GM18870 (cell line): ENCODE measurements around the gene DYRK1A.

ENCODE experiments used
- ATAC-seq: cut with Tn5 transposase; IDR thresholded peaks from one replicate; pipeline ENCODE4 v1.9.1; 2021; ENCODE audit warnings: moderate library complexity; ENCODE audit not compliant: unreplicated experiment

DYRK1A gene

GRCh38 chr21:37384416-37384815 lies 17.8 kb downstream of the DYRK1A start:
- ATAC-seq = no peak

- ATAC-seq = no peak
These were observed 18.7 kb downstream of the DYRK1A start for GRCh38 chr21:37385179-37385765.

- no peak for ATAC-seq
These were observed 19.6 kb downstream of the DYRK1A start for GRCh38 chr21:37386151-37386550.

GRCh38 chr21:37389456-37389855 lies 22.9 kb downstream of the DYRK1A start:
- no peak for ATAC-seq

GRCh38 chr21:37391666-37392065 lies 25.1 kb downstream of the DYRK1A start:
- no peak for ATAC-seq

GRCh38 chr21:37392441-37392840 lies 25.9 kb downstream of the DYRK1A start:
- no peak for ATAC-seq

- ATAC-seq = no peak
These were observed 26.5 kb downstream of the DYRK1A start for GRCh38 chr21:37393030-37393429.

- ATAC-seq = no peak
These were observed 27.2 kb downstream of the DYRK1A start for GRCh38 chr21:37393786-37394185.

- ATAC-seq = no peak
These were observed 29.4 kb downstream of the DYRK1A start for GRCh38 chr21:37395961-37396360.

- ATAC-seq = no peak
These were observed 30.3 kb downstream of the DYRK1A start for GRCh38 chr21:37396855-37397254.

GRCh38 chr21:37398697-37399096 lies 32.1 kb downstream of the DYRK1A start:
- no peak for ATAC-seq

GRCh38 chr21:37402251-37402867 lies 35.8 kb downstream of the DYRK1A start:
- ATAC-seq = no peak

- no peak for ATAC-seq
These were observed 39.1 kb downstream of the DYRK1A start for GRCh38 chr21:37405629-37406028.

GRCh38 chr21:37407719-37408420 lies 41.3 kb downstream of the DYRK1A start:
- ATAC-seq = peak; percentile 52

- ATAC-seq = peak; percentile 25
These were observed 42.1 kb downstream of the DYRK1A start for GRCh38 chr21:37408464-37409193.

GRCh38 chr21:37410639-37411038 lies 44.1 kb downstream of the DYRK1A start:
- ATAC-seq = no peak

GRCh38 chr21:37412603-37413360 lies 46.2 kb downstream of the DYRK1A start:
- ATAC-seq = no peak

GRCh38 chr21:37413553-37414291 lies 47.1 kb downstream of the DYRK1A start:
- ATAC-seq = no peak

GRCh38 chr21:37414292-37415253 lies 48.0 kb downstream of the DYRK1A start:
- ATAC-seq = no peak
